ENCODE data around the gene MEI4.

DNA sequence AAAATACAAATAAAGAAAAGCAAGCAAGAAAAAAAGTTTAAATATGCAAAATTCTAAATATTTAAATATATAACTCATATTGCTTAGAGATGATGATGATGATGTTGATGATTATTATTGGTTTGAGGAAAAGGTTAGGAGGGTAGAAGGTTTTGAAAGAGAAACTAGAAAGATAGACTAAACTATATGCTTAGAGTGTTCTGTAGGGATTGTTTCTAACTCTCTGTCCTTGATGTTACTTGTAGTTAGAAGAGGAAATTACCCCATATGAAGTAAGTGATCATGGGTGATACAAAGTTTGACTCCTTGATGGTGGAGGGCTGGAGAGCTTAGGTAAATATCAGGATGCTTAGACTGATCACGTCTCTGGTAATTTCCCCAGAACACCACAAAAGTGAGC is 159.5 kb downstream of the MEI4 start:
- TF ChIP-seq, protein P1, sequence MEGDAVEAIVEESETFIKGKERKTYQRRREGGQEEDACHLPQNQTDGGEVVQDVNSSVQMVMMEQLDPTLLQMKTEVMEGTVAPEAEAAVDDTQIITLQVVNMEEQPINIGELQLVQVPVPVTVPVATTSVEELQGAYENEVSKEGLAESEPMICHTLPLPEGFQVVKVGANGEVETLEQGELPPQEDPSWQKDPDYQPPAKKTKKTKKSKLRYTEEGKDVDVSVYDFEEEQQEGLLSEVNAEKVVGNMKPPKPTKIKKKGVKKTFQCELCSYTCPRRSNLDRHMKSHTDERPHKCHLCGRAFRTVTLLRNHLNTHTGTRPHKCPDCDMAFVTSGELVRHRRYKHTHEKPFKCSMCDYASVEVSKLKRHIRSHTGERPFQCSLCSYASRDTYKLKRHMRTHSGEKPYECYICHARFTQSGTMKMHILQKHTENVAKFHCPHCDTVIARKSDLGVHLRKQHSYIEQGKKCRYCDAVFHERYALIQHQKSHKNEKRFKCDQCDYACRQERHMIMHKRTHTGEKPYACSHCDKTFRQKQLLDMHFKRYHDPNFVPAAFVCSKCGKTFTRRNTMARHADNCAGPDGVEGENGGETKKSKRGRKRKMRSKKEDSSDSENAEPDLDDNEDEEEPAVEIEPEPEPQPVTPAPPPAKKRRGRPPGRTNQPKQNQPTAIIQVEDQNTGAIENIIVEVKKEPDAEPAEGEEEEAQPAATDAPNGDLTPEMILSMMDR (IDR thresholded peaks at IDR 0.05 in 2 of 3, conservative IDR thresholded peaks at IDR 0.05 in 1 of 3; ENCODE audit: control insufficient read depth in 2 of 3, extremely low read depth in 1 of 3, insufficient read depth in 1 of 3, low read depth in 3 of 3, low read length in 3 of 3) = no peak
- TF ChIP-seq EZH2 (IDR thresholded peaks at IDR 0.05; ENCODE audit: borderline replicate concordance, control insufficient read depth, low read depth, low read length) = no peak
- no peak for TF ChIP-seq HDAC6 (IDR thresholded peaks at IDR 0.05; ENCODE audit: unreplicated experiment)
- no peak for TF ChIP-seq EP300 (IDR thresholded peaks at IDR 0.05; ENCODE audit: borderline replicate concordance in 1 of 2, control insufficient read depth in 1 of 2, low read depth in 2 of 2, low read length in 2 of 2)
- TF ChIP-seq, protein P2, sequence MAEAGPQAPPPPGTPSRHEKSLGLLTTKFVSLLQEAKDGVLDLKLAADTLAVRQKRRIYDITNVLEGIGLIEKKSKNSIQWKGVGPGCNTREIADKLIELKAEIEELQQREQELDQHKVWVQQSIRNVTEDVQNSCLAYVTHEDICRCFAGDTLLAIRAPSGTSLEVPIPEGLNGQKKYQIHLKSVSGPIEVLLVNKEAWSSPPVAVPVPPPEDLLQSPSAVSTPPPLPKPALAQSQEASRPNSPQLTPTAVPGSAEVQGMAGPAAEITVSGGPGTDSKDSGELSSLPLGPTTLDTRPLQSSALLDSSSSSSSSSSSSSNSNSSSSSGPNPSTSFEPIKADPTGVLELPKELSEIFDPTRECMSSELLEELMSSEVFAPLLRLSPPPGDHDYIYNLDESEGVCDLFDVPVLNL (IDR thresholded peaks at IDR 0.05; ENCODE audit: low read depth, low read length) = no peak
- TF ChIP-seq, protein P3, sequence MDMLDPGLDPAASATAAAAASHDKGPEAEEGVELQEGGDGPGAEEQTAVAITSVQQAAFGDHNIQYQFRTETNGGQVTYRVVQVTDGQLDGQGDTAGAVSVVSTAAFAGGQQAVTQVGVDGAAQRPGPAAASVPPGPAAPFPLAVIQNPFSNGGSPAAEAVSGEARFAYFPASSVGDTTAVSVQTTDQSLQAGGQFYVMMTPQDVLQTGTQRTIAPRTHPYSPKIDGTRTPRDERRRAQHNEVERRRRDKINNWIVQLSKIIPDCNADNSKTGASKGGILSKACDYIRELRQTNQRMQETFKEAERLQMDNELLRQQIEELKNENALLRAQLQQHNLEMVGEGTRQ (IDR thresholded peaks at IDR 0.05; ENCODE audit: borderline replicate concordance, low read depth, low read length) = no peak
- TF ChIP-seq SMC3 (IDR thresholded peaks at IDR 0.05; ENCODE audit: borderline replicate concordance, low read length) = no peak
- TF ChIP-seq, protein P4, sequence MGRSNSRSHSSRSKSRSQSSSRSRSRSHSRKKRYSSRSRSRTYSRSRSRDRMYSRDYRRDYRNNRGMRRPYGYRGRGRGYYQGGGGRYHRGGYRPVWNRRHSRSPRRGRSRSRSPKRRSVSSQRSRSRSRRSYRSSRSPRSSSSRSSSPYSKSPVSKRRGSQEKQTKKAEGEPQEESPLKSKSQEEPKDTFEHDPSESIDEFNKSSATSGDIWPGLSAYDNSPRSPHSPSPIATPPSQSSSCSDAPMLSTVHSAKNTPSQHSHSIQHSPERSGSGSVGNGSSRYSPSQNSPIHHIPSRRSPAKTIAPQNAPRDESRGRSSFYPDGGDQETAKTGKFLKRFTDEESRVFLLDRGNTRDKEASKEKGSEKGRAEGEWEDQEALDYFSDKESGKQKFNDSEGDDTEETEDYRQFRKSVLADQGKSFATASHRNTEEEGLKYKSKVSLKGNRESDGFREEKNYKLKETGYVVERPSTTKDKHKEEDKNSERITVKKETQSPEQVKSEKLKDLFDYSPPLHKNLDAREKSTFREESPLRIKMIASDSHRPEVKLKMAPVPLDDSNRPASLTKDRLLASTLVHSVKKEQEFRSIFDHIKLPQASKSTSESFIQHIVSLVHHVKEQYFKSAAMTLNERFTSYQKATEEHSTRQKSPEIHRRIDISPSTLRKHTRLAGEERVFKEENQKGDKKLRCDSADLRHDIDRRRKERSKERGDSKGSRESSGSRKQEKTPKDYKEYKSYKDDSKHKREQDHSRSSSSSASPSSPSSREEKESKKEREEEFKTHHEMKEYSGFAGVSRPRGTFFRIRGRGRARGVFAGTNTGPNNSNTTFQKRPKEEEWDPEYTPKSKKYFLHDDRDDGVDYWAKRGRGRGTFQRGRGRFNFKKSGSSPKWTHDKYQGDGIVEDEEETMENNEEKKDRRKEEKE (IDR thresholded peaks at IDR 0.05) = no peak

Measured in GM12878 (cell line).